K562 (cell line): ENCODE data around the gene P2RX2. TPM values are rescaled to one million over a fixed set of nuclear protein-coding genes. Genes with fewer than 3 reads are reported as not detected.

ENCODE experiments used
- ASH1L ChIP-seq: fragments of 450-650 bp; IDR thresholded peaks from 2 replicates; pipeline ENCODE4 v1.6.1; 2018; ENCODE audit warnings: borderline replicate concordance, mild to moderate bottlenecking, low read depth; ENCODE audit not compliant: partially characterized antibody
- BCOR ChIP-seq: fragments of 450-650 bp; IDR thresholded peaks from 2 replicates; pipeline ENCODE4 v1.6.1; 2016
- CC2D1A ChIP-seq: fragments of 450-650 bp; IDR thresholded peaks from 2 replicates; pipeline ENCODE4 v1.6.1; 2017; ENCODE audit warnings: mild to moderate bottlenecking
- CEBPG ChIP-seq, 3 experiments: fragments of 200-800 bp in 1 of 3; sonication (Bioruptor generic) in 1 of 3; sonication (generic) in 1 of 3; formaldehyde crosslinking in 1 of 3; IDR thresholded peaks in 2 of 3; conservative IDR thresholded peaks in 1 of 3; 2 replicates each; pipeline versions ENCODE4 v1.6.1 to v1.8.0; 2016 to 2022; ENCODE audit warnings: missing compliant biosample characterization in 2 of 3, missing genetic modification characterization in 2 of 3, mild to moderate bottlenecking in 1 of 3, missing genetic modification reagents in 1 of 3
- DPF2 ChIP-seq: fragments of 450-650 bp; IDR thresholded peaks from 2 replicates; pipeline ENCODE4 v1.6.1; 2016
- ELF4 ChIP-seq: fragments of 450-650 bp; formaldehyde crosslinking; IDR thresholded peaks from 2 replicates; pipeline ENCODE4 v1.4.0; 2022; ENCODE audit warnings: missing genetic modification characterization
- HLTF ChIP-seq: fragments of 450-650 bp; IDR thresholded peaks from 2 replicates; pipeline ENCODE4 v1.6.1; 2016
- JUND ChIP-seq, 2 experiments: IDR thresholded peaks; 2 replicates in 1 of 2; 3 replicates in 1 of 2; pipeline ENCODE4 v1.6.1; 2011; ENCODE audit warnings: borderline replicate concordance in 2 of 2, low read depth in 2 of 2, low read length in 2 of 2, improper control_type of control experiment in 1 of 2, missing biosample characterization in 1 of 2, missing genetic modification characterization in 1 of 2, missing genetic modification reagents in 1 of 2
- LARP7 ChIP-seq: fragments of 450-650 bp; IDR thresholded peaks from 2 replicates; pipeline ENCODE4 v1.6.1; 2016
- NCOA4 ChIP-seq: fragments of 450-650 bp; IDR thresholded peaks from 2 replicates; pipeline ENCODE4 v1.6.1; 2018; ENCODE audit warnings: mild to moderate bottlenecking; ENCODE audit not compliant: partially characterized antibody
- OTX1 ChIP-seq: fragments of 450-650 bp; formaldehyde crosslinking; IDR thresholded peaks from 2 replicates; pipeline ENCODE4 v1.4.0; 2022; ENCODE audit warnings: mild to moderate bottlenecking
- PTRF ChIP-seq: fragments of 450-650 bp; IDR thresholded peaks from 2 replicates; pipeline ENCODE4 v1.6.1; 2016; ENCODE audit warnings: mild to moderate bottlenecking, missing genetic modification characterization, missing compliant biosample characterization
- SIRT6 ChIP-seq: IDR thresholded peaks from one replicate; pipeline ENCODE4 v1.6.1; 2012; ENCODE audit warnings: low read depth, mild to moderate bottlenecking, control low read depth, inconsistent platforms, low read length, moderate library complexity
- TOE1 ChIP-seq, 2 experiments: fragments of 450-650 bp in 1 of 2; sonication (generic) in 1 of 2; formaldehyde crosslinking in 1 of 2; IDR thresholded peaks; 2 replicates each; pipeline versions ENCODE4 v1.7.1 to v1.8.0; 2016 to 2022; ENCODE audit warnings: borderline replicate concordance in 2 of 2, mild to moderate bottlenecking in 2 of 2, antibody characterized with exemption in 1 of 2, inconsistent platforms in 1 of 2, low read depth in 1 of 2, missing genetic modification reagents in 1 of 2, moderate library complexity in 1 of 2
- ZBTB7A ChIP-seq: IDR thresholded peaks from 2 replicates; pipeline ENCODE4 v1.6.1; 2011; ENCODE audit warnings: low read depth, mild to moderate bottlenecking, low read length, moderate library complexity, borderline replicate concordance; ENCODE audit not compliant: control insufficient read depth
- ZNF444 ChIP-seq: fragments of 250-450 bp; sonication (Bioruptor Pico); IDR thresholded peaks from 2 replicates; pipeline ENCODE4 v1.4.0; 2020; ENCODE audit warnings: mild to moderate bottlenecking, moderate library complexity
- ZNF644 ChIP-seq: fragments of 200-800 bp; sonication (Bioruptor generic); IDR thresholded peaks from 2 replicates; pipeline ENCODE4 v1.6.1; 2016; ENCODE audit warnings: low read depth, missing genetic modification characterization, missing compliant biosample characterization
- polyA plus RNA-seq, 8 experiments: library from polyadenylated mRNA; depleted of rRNA in 4 of 8; stranded (reverse) in 5 of 8; unstranded in 3 of 8; fragments of >200 nt; fragmentation: Nextera tagmentation in 2 of 8; fragmentation: Illumina TruSeq in 1 of 8; extraction: Ambion mirVana in 2 of 8; extraction: Trizol in 1 of 8; gene quantifications; 2 replicates each; pipeline versions ENCODE4 v1.2.1 to v1.2.3, GENCODE V29; 2011 to 2014; ENCODE audit warnings: inconsistent platforms in 1 of 8, missing spikeins in 1 of 8
- total RNA-seq, 7 experiments: library from RNA; depleted of rRNA in 6 of 7; stranded (reverse); fragments of >200 nt in 6 of 7; fragmentation: Illumina TruSeq in 2 of 7; extraction: Trizol in 2 of 7; gene quantifications; 2 replicates each; pipeline versions ENCODE4 v1.2.1 to v1.2.3, GENCODE V29; 2011 to 2021; ENCODE audit warnings: low replicate concordance in 1 of 7
- TF ChIP-seq, protein P1 (sequence below): fragments of 450-650 bp; formaldehyde crosslinking; IDR thresholded peaks from 2 replicates; pipeline ENCODE4 v1.4.0; 2022; ENCODE audit warnings: missing genetic modification characterization
- TF ChIP-seq, protein P2 (sequence below): fragments of 450-650 bp; IDR thresholded peaks from 2 replicates; pipeline ENCODE4 v1.6.1; 2016; ENCODE audit warnings: borderline replicate concordance
- TF ChIP-seq, protein P3 (sequence below): fragments of 250-450 bp; sonication (Bioruptor Pico); IDR thresholded peaks from 2 replicates; pipeline ENCODE4 v1.9.0; 2021; ENCODE audit warnings: mild to moderate bottlenecking, inconsistent platforms

Gene P2RX2
- total and polyA plus RNA-seq, 9 of the 15 experiments (the other 6 are each of a cell fraction or from before 2014, with no cell fraction given), result not detected

DNA sequence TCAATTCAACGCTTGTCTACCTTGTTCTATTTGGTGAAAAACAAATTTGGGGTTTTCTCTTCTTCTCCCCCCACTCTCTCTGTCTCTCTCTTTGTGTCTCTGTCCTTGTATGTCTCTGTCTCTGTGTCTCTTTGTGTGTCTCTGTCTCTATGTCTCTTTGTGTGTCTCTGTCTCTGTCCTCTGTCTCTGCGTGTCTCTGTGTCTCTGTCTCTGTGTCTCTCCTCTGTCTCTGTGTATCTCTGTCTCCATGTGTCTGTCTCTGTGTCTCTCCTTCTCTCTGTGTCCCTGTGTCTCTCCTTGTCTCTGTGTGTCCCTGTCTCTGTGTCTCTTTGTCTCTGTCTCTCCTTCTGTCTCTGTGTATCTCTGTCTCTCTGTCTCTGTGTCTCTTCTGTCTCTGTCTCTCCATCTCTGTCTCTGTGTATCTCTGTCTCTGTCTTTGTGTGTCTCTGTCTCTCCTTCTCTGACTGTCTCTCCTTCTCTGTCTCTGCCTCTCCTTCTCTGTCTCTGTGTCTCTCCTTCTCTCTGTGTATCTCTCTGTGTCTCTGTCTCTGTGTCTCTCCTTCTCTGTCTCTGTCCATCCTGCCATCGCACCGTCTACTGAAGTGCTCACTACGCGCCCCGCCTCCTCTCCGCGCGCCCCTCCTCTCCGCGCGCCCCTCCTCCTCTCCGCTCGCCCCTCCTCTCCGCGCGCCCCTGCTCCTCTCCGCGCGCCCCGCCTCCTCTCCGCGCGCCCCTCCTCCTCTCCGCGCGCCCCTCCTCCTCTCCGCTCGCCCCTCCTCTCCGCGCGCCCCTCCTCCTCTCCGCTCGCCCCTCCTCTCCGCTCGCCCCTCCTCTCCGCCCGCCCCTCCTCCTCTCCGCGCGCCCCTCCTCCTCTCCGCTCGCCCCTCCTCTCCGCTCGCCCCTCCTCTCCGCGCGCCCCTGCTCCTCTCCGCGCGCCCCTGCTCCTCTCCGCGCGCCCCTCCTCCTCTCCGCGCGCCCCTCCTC is 21.0 kb upstream of the P2RX2 start (continued):
- TF ChIP-seq, protein P1, sequence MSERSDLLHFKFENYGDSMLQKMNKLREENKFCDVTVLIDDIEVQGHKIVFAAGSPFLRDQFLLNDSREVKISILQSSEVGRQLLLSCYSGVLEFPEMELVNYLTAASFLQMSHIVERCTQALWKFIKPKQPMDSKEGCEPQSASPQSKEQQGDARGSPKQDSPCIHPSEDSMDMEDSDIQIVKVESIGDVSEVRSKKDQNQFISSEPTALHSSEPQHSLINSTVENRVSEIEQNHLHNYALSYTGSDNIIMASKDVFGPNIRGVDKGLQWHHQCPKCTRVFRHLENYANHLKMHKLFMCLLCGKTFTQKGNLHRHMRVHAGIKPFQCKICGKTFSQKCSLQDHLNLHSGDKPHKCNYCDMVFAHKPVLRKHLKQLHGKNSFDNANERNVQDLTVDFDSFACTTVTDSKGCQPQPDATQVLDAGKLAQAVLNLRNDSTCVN, result peak; percentile 74; the same call in 1 of the 2 replicates
- TF ChIP-seq ZBTB7A, result peak; percentile 25; the same call in 1 of the 2 replicates
- TF ChIP-seq ZNF644 (tag), result no peak
- peak; percentile 52; the same call in 1 of the 2 replicates for TF ChIP-seq OTX1
- peak; percentile 53 for TF ChIP-seq ASH1L
- TF ChIP-seq, protein P2, sequence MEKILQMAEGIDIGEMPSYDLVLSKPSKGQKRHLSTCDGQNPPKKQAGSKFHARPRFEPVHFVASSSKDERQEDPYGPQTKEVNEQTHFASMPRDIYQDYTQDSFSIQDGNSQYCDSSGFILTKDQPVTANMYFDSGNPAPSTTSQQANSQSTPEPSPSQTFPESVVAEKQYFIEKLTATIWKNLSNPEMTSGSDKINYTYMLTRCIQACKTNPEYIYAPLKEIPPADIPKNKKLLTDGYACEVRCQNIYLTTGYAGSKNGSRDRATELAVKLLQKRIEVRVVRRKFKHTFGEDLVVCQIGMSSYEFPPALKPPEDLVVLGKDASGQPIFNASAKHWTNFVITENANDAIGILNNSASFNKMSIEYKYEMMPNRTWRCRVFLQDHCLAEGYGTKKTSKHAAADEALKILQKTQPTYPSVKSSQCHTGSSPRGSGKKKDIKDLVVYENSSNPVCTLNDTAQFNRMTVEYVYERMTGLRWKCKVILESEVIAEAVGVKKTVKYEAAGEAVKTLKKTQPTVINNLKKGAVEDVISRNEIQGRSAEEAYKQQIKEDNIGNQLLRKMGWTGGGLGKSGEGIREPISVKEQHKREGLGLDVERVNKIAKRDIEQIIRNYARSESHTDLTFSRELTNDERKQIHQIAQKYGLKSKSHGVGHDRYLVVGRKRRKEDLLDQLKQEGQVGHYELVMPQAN, result peak; percentile 81; the same call in 1 of the 2 replicates
- TF ChIP-seq PTRF, result no peak
- TF ChIP-seq JUND (IDR thresholded peaks at IDR 0.05; ENCODE audit: borderline replicate concordance, low read depth, low read length), result no peak
- no peak for TF ChIP-seq JUND (tag; IDR thresholded peaks at IDR 0.05; ENCODE audit: borderline replicate concordance, low read depth, low read length)
- TF ChIP-seq BCOR, result peak; percentile 94
- TF ChIP-seq LARP7, result peak; percentile 65; the same call in 1 of the 2 replicates
- TF ChIP-seq, protein P3, sequence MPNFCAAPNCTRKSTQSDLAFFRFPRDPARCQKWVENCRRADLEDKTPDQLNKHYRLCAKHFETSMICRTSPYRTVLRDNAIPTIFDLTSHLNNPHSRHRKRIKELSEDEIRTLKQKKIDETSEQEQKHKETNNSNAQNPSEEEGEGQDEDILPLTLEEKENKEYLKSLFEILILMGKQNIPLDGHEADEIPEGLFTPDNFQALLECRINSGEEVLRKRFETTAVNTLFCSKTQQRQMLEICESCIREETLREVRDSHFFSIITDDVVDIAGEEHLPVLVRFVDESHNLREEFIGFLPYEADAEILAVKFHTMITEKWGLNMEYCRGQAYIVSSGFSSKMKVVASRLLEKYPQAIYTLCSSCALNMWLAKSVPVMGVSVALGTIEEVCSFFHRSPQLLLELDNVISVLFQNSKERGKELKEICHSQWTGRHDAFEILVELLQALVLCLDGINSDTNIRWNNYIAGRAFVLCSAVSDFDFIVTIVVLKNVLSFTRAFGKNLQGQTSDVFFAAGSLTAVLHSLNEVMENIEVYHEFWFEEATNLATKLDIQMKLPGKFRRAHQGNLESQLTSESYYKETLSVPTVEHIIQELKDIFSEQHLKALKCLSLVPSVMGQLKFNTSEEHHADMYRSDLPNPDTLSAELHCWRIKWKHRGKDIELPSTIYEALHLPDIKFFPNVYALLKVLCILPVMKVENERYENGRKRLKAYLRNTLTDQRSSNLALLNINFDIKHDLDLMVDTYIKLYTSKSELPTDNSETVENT, result 0 out of 2 replicates have a peak, but pooled peaks have one; percentile 13
- TF ChIP-seq DPF2, result peak; percentile 56
- peak; percentile 52; the same call in 1 of the 2 replicates for TF ChIP-seq CC2D1A
- TF ChIP-seq HLTF, result peak; percentile 89
- TF ChIP-seq ELF4 (CRISPR knock-in tag), result no peak
- TF ChIP-seq CEBPG (CRISPR knock-in tag; IDR thresholded peaks at IDR 0.05), result no peak
- TF ChIP-seq CEBPG (tag; conservative IDR thresholded peaks at IDR 0.05 in 1 of 2, IDR thresholded peaks at IDR 0.05 in 1 of 2), result no peak
- TF ChIP-seq NCOA4, result peak; percentile 73
- TF ChIP-seq TOE1 (IDR thresholded peaks at IDR 0.05; ENCODE audit: borderline replicate concordance), result peak; percentile 47; the same call in 1 of the 2 replicates
- no peak for TF ChIP-seq TOE1 (CRISPR knock-in tag; IDR thresholded peaks at IDR 0.05; ENCODE audit: borderline replicate concordance, low read depth)
- no peak for TF ChIP-seq ZNF444 (CRISPR knock-in tag)
- TF ChIP-seq SIRT6, result no peak
